Tibial nerve (tissue), 4 donors: ENCODE results near the gene SYNJ2. TPM values are rescaled to one million over a fixed set of nuclear protein-coding genes. Genes with fewer than 3 reads are reported as not detected.

Source experiments
- DNase-seq, 2 donors: peaks; one replicate each; pipeline ENCODE4 v3.0.0-alpha.2; 2019; ENCODE audit warnings: low spot score in 2 of 2
- H3K27ac ChIP-seq, 4 donors: fragments of 200-600 bp; sonication (generic) in 3 of 4; one replicate each; pipeline ENCODE4 v1.5.1; 2017 to 2019; ENCODE audit warnings: mild to moderate bottlenecking in 1 of 4
- H3K27me3 ChIP-seq, 2 donors: fragments of 200-600 bp; sonication (generic) in 1 of 2; one replicate each; pipeline versions ENCODE4 v1.5.1 to v1.6.0; 2017 to 2019
- H3K36me3 ChIP-seq, 3 donors: fragments of 200-600 bp; sonication (generic); one replicate each; pipeline ENCODE4 v1.5.1; 2018 to 2019
- H3K4me1 ChIP-seq, 4 donors: fragments of 200-600 bp; sonication (generic) in 3 of 4; one replicate each; pipeline ENCODE4 v1.5.1; 2017 to 2019
- H3K4me3 ChIP-seq, 4 donors: fragments of 200-600 bp; sonication (generic) in 3 of 4; one replicate each; pipeline ENCODE4 v1.5.1; 2017 to 2019; ENCODE audit warnings: mild to moderate bottlenecking in 1 of 4, moderate library complexity in 1 of 4
- H3K9me3 ChIP-seq, 4 donors: fragments of 200-600 bp; sonication (generic) in 3 of 4; one replicate each; pipeline ENCODE4 v1.5.1; 2017 to 2019
- EP300 ChIP-seq, 2 donors: sonication (generic); formaldehyde crosslinking; IDR thresholded peaks; one replicate each; pipeline ENCODE4 v1.6.1; 2017; ENCODE audit warnings: antibody characterized with exemption in 2 of 2, mild to moderate bottlenecking in 1 of 2
- POLR2A ChIP-seq, 2 donors: fragments of 450-650 bp; IDR thresholded peaks; one replicate each; pipeline ENCODE4 v1.6.1; 2017; ENCODE audit warnings: antibody characterized with exemption in 2 of 2, mild to moderate bottlenecking in 2 of 2, moderate library complexity in 2 of 2
- WGBS, 2 donors: methylation state at CpG; one replicate each; pipeline ENCODE4 v1.1.5; 2018; 5-methylcytosine and 5-hydroxymethylcytosine counted together
- total RNA-seq, 4 donors: library from RNA; depleted of rRNA; stranded (reverse); fragments of >200 nt; gene quantifications; one replicate each; pipeline ENCODE4 v1.1.0, GENCODE V29; 2016
- TF ChIP-seq, protein P1 (sequence below), 5 experiments: fragments of 200-600 bp in 3 of 5; fragments of 450-650 bp in 2 of 5; sonication (generic) in 3 of 5; IDR thresholded peaks; one replicate each; pipeline ENCODE4 v1.5.1; 2016 to 2019; ENCODE audit warnings: antibody characterized with exemption in 5 of 5, mild to moderate bottlenecking in 3 of 5, moderate library complexity in 2 of 5

SYNJ2 gene
- total RNA-seq, 4 donors from 2014 or later = 4.4 to 10.5 (median 5.6) TPM

DNA sequence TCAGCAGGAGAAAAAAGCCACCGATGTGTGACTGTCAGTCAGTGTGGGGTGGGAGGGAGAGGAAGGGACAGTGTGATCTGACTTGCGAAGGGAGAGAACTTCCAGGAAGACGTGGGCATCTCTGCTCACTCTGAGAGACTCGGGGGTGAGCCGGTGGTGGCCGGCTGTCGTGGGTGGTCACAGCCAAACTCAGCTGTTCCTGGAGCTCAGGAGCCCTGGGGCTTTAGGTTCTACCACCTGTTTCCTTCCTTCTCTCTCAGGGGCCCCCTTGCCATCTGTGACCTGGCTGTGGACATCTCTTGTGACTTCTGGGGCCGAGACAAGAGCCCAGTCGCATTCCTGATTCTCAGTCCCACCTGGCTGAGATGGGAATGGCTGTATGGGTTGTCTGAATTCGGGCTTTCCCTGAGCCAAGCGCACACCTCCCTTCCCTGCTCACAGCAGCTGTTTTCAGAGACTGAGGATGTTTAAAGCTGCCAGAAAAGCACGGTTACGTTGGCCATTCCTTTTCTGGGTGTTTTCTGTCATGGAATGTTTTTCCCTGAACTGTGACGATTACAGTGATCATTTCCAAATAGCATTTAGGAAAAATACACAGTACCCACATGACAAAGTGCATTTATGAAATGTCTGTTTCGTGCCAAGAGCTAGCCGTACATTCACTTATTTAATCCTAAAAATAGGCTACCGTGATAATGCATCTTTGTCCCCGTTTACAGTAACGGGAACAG is 36.5 kb downstream of the SYNJ2 start:
- no peaks in the 10 kb centered on the region for H3K9me3 ChIP-seq
- H3K36me3 ChIP-seq = no peaks in the 10 kb centered on the region
- no peak for DNase-seq
- H3K4me1 ChIP-seq = peaks cover 0 to 26% (median 0%) of the 10 kb centered on the region in 4 donors
- no peak overlapping the region for H3K4me3 ChIP-seq
- 71 to 72% methylated on average over 19 of the region's 19 CpGs for WGBS, 2 donors
- H3K27me3 ChIP-seq = peaks cover 0 to 8% of the 10 kb centered on the region in 2 donors
- TF ChIP-seq, protein P1, sequence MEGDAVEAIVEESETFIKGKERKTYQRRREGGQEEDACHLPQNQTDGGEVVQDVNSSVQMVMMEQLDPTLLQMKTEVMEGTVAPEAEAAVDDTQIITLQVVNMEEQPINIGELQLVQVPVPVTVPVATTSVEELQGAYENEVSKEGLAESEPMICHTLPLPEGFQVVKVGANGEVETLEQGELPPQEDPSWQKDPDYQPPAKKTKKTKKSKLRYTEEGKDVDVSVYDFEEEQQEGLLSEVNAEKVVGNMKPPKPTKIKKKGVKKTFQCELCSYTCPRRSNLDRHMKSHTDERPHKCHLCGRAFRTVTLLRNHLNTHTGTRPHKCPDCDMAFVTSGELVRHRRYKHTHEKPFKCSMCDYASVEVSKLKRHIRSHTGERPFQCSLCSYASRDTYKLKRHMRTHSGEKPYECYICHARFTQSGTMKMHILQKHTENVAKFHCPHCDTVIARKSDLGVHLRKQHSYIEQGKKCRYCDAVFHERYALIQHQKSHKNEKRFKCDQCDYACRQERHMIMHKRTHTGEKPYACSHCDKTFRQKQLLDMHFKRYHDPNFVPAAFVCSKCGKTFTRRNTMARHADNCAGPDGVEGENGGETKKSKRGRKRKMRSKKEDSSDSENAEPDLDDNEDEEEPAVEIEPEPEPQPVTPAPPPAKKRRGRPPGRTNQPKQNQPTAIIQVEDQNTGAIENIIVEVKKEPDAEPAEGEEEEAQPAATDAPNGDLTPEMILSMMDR (IDR thresholded peaks at IDR 0.05) = no peak
- TF ChIP-seq POLR2A (IDR thresholded peaks at IDR 0.05) (no peak), EP300 (IDR thresholded peaks at IDR 0.05) (no peak)
- H3K27ac ChIP-seq = peak overlapping the region in 1 of 4 donors; percentile 14

GRCh38 chr6:158018851-158019361 is 37.2 kb downstream of the SYNJ2 start:
- Histone ChIP-seq H3K9me3 (no peaks in the 10 kb centered on the region), H3K27me3 (peaks cover 0 to 8% of the 10 kb centered on the region in 2 donors), H3K27ac (no peak overlapping the region), H3K4me1 (peaks cover 0 to 26% (median 0%) of the 10 kb centered on the region in 4 donors), H3K4me3 (no peak overlapping the region), H3K36me3 (no peaks in the 10 kb centered on the region)
- DNase-seq = no peak
- TF ChIP-seq POLR2A (IDR thresholded peaks at IDR 0.05) = no peak
- no peak for TF ChIP-seq EP300 (IDR thresholded peaks at IDR 0.05)
- TF ChIP-seq, protein P1 (IDR thresholded peaks at IDR 0.05) = no peak
- WGBS, 2 donors = 71 to 81% methylated on average over 11 to 15 of the region's 15 CpGs

DNA sequence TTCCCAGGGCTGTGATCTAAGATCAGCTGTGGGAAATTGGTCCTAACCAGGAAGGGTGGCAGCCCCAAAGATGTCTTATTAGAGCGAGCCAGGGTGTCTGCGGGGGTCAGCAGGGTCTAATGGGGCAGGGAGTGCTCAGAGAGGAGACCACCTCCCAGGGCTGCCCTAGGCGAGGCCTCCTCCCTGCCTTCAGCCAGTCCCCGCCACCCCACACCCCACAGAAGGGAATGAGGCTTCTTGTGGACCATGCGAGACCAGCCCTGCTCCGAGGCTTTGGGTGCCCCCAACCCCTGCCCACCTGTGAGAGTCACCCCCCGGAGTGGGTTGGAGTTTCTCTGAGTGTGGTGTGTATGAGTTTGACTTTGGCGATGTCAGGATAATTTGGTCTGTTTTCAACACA is 37.8 kb downstream of the SYNJ2 start:
- H3K36me3 ChIP-seq = no peaks in the 10 kb centered on the region
- H3K27ac ChIP-seq = no peak overlapping the region
- no peak overlapping the region for H3K4me3 ChIP-seq
- TF ChIP-seq, protein P1 (IDR thresholded peaks at IDR 0.05) = no peak
- no peak for TF ChIP-seq EP300 (IDR thresholded peaks at IDR 0.05)
- no peak for TF ChIP-seq POLR2A (IDR thresholded peaks at IDR 0.05)
- 93 to 95% methylated on average over 6 to 8 of the region's 8 CpGs for WGBS, 2 donors
- no peaks in the 10 kb centered on the region for H3K9me3 ChIP-seq
- H3K27me3 ChIP-seq = peaks cover 0 to 8% of the 10 kb centered on the region in 2 donors
- no peak for DNase-seq
- H3K4me1 ChIP-seq = peaks cover 0 to 26% (median 0%) of the 10 kb centered on the region in 4 donors

GRCh38 chr6:158020272-158020711 is 38.6 kb downstream of the SYNJ2 start:
- Histone ChIP-seq H3K27me3 (peaks cover 0 to 8% of the 10 kb centered on the region in 2 donors), H3K4me3 (no peak overlapping the region), H3K4me1 (peaks cover 0 to 26% (median 0%) of the 10 kb centered on the region in 4 donors), H3K36me3 (no peaks in the 10 kb centered on the region), H3K9me3 (no peaks in the 10 kb centered on the region), H3K27ac (no peak overlapping the region)
- TF ChIP-seq POLR2A (IDR thresholded peaks at IDR 0.05) = no peak
- TF ChIP-seq EP300 (IDR thresholded peaks at IDR 0.05) = no peak
- TF ChIP-seq, protein P1 (IDR thresholded peaks at IDR 0.05) = no peak
- whole genome bisulfite sequencing, 2 donors = 84 to 88% methylated on average over 6 of the region's 6 CpGs
- no peak for DNase-seq

- TF ChIP-seq POLR2A (IDR thresholded peaks at IDR 0.05) = no peak
- TF ChIP-seq, protein P1 (IDR thresholded peaks at IDR 0.05) = no peak
- no peak for TF ChIP-seq EP300 (IDR thresholded peaks at IDR 0.05)
- H3K9me3 ChIP-seq = no peaks in the 10 kb centered on the region
- H3K4me3 ChIP-seq = no peak overlapping the region
- no peaks in the 10 kb centered on the region for H3K36me3 ChIP-seq
- H3K27ac ChIP-seq = peak overlapping the region in 1 of 4 donors; percentile 20
- no peak for DNase-seq
- 80 to 90% methylated on average over 2 of the region's 2 CpGs for WGBS, 2 donors
- peaks cover 0 to 8% of the 10 kb centered on the region in 2 donors for H3K27me3 ChIP-seq
- H3K4me1 ChIP-seq = peaks cover 0 to 28% (median under 1%) of the 10 kb centered on the region in 4 donors
Observed at GRCh38 chr6:158020811-158021210, 39.1 kb downstream of the SYNJ2 start.
